ENCODE data around the gene THEMIS2. TPM values are rescaled to one million over a fixed set of nuclear protein-coding genes. Genes with fewer than 3 reads are reported as not detected.
"Not testable (repeated sequence)": the region's sequence is repeated elsewhere in the genome, so short reads cannot be mapped to it uniquely, and the experiment has no call there.

Gene THEMIS2
- total and polyA plus RNA-seq, 11 donors: 1.7 to 50.8 (median 6.1) TPM

- no peaks in the 10 kb centered on the region for H3K36me3 ChIP-seq
- H3K4me1 ChIP-seq: peaks cover 0 to 56% (median 2%) of the 10 kb centered on the region in 12 donors
- H3K9me3 ChIP-seq: no peaks in the 10 kb centered on the region
- intact Hi-C loops (cut with DNase I): loop anchor here in 3 of 10 donors (10.0 kb wide), 3 partner anchors 116 to 336 kb away; no protein-coding TSS in a partner anchor
- DNase-seq (peak in 1 of 5 donors; percentile 46), ATAC-seq (peak in 2 of 4 donors; percentile 10 to 16)
- WGBS, 4 donors: 53 to 69% (median 58%) methylated on average over 9 to 16 of the region's 16 CpGs
- H3K4me3 ChIP-seq: peak overlapping the region in 1 of 12 donors; percentile 31
- peaks cover 0 to 10% (median 0%) of the 10 kb centered on the region in 9 donors for H3K27me3 ChIP-seq
- peak overlapping the region in 5 of 12 donors; percentile 3 to 81 (median 34) for H3K27ac ChIP-seq
- no peak for TF ChIP-seq POLR2A (IDR thresholded peaks at IDR 0.05)
- TF ChIP-seq CTCF (IDR thresholded peaks at IDR 0.05): no peak
Measured at GRCh38 chr1:27868932-27869718, 3.2 kb upstream of the THEMIS2 start.

GRCh38 chr1:27869719-27870085 is 2.6 kb upstream of the THEMIS2 start:
- Histone ChIP-seq H3K36me3 (no peaks in the 10 kb centered on the region), H3K9me3 (no peaks in the 10 kb centered on the region), H3K27ac (peak overlapping the region in 2 of 12 donors; percentile 34 to 81), H3K4me1 (peaks cover 0 to 51% (median 2%) of the 10 kb centered on the region in 12 donors), H3K4me3 (peak overlapping the region in 1 of 12 donors; percentile 31), H3K27me3 (peaks cover 0 to 10% (median 0%) of the 10 kb centered on the region in 9 donors)
- no peak for DNase-seq
- 78 to 100% (median 88%) methylated on average over 1 of the region's 1 CpG for WGBS, 4 donors
- TF ChIP-seq CTCF (IDR thresholded peaks at IDR 0.05): no peak
- TF ChIP-seq POLR2A (IDR thresholded peaks at IDR 0.05): no peak
- intact Hi-C loops (cut with DNase I): loop anchor here in 3 of 10 donors (10.0 kb wide), 3 partner anchors 115 to 335 kb away; no protein-coding TSS in a partner anchor
- ATAC-seq: no peak

- intact Hi-C loops (cut with DNase I); ATAC-seq; H3K27me3 ChIP-seq; H3K36me3 ChIP-seq; H3K4me3 ChIP-seq; H3K27ac ChIP-seq; DNase-seq; H3K9me3 ChIP-seq: not testable (repeated sequence)
- WGBS, 4 donors: 93 to 96% (median 94%) methylated on average over 7 of the region's 7 CpGs
- H3K4me1 ChIP-seq: peaks cover 0 to 51% (median 2%) of the 10 kb centered on the region in 12 donors
Measured at GRCh38 chr1:27871076-27871475, 1.3 kb upstream of the THEMIS2 start.

- Histone ChIP-seq H3K36me3 (peaks cover 0 to 18% (median 0%) of the 10 kb centered on the region in 9 donors), H3K27me3 (peaks cover 0 to 10% (median 0%) of the 10 kb centered on the region in 9 donors), H3K27ac (peak overlapping the region in 10 of 12 donors; percentile 21 to 88 (median 68)), H3K9me3 (no peaks in the 10 kb centered on the region), H3K4me1 (peaks cover 0 to 66% (median 2%) of the 10 kb centered on the region in 12 donors), H3K4me3 (peak overlapping the region; percentile 43 to 89 (median 64))
- WGBS, 4 donors: 13 to 19% (median 16%) methylated on average over 36 to 38 of the region's 38 CpGs
- DNase-seq (no peak), ATAC-seq (peak in 3 of 4 donors; percentile 12 to 35 (median 35))
- intact Hi-C loops (cut with DNase I): no loop called here
- TF ChIP-seq CTCF (IDR thresholded peaks at IDR 0.05) (no peak), POLR2A (IDR thresholded peaks at IDR 0.05) (no peak)
Measured at GRCh38 chr1:27872802-27873551, 633 bp downstream of the THEMIS2 start.
